COLO668 (cell line): ENCODE data around the gene NEDD8.

Source experiments
- DNase-seq: peaks from one replicate; lab custom pipeline; 2025; ENCODE audit not compliant: unreplicated experiment; lab: John Stamatoyannopoulos, UW

The NEDD8 gene

GRCh38 chr14:24232121-24232644 is at the start of gene NEDD8:
NEDD8 (minus strand) TSS chr14:24232367; CDS start chr14:24232267, 100 bp downstream.
- DNase-seq, result peak; percentile 90

DNA sequence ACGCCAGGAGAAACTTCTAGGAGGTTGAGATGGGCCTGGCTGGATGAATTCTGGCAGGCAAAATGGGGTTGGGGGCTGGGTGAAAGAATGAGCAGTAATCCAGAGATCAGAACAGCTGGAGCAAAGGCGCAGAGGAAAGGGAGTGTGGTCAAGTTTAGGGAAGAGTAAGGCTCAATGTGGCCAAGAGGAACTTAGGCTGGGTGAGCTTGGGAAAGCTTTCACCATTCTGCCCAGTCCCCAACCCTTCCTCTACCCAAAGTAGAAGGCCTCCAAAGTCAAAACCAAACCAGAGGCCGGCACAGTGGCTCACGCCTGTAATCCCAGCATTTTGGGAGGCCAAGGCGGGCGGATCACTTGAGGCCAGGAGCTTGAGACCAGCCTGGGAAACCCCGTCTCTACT is 49.5 kb upstream of the NEDD8 start:
- DNase-seq, result no peak

GRCh38 chr14:24280797-24281460 is 48.8 kb upstream of the NEDD8 start:
- no peak for DNase-seq

DNA sequence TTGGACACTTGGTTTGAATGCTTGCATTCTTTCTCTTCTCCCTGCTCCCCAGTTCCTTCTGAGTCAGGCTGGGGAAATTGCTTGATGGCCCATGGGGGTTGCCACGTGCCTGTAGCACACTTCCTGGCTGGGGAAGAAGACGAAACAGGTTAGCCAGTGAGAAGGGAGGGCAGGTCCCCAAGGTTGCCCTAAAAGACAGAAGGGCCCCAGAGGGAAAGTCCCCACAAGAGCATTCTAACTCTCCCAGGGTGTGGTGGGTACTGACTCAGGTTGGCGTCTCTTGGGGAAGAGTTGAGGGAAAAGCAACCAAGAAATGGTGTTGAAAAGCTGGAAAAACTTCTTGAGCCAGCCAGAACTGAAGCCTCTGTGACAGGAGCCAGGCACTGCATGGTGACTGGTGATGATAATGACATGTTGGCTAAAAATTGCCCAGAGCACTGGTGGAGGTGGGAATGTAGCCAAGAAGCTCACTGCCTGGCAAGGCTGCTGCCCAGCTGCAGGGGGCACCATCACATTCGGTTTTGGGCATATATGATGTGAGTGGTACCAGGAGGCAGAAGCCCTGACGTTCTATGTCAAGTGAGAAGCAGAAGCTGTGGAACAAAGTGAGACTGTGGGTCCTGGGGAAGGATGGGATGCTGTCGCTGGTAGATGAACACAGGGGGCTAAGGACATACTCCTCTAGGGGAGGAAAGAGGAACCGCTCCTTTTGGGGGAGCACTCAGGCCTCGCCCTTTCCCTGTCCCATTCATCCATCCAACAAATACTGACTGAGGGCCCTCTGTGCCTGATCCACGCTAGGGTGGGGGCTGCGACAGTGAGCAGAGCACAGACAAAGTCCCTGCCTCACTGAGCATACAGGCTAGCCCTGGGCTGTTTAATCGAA is 47.4 kb upstream of the NEDD8 start:
- no peak for DNase-seq

GRCh38 chr14:24278424-24278823 is 46.3 kb upstream of the NEDD8 start:
- no peak for DNase-seq

DNA sequence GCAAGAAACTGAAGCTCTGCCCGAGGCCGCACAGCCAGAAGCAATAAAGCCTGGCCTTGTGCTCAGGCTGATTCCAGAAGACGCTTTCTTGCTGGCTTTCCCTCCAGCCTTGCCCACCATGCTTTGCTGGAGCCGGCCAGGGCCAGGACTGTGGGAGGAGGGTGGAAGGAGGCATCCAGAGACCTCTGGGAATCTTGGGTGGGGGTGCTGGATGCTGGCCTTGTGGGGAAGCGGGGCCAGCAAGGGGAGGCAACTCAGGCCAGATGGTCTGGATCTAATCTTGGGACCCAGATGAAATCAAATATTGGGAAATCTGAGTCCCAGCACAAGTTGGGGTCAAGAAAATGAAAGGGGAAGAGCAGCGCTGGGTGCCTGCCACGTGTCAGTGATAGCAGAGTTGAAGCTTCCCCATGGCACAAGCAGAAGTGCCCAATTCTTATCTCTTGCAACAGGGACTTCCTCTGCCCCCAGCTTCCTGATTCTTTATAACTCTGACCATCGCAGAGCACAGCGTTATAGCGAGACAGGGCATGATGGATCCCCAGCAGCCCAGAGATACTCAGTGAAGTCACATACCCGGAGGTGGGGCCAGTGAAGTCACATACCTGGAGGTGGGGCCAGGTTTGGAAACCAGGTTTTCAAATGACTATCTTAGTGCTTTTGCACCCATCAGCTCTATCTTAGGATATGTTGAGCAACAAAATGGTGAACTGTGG is 45.6 kb upstream of the NEDD8 start:
- no peak for DNase-seq

DNA sequence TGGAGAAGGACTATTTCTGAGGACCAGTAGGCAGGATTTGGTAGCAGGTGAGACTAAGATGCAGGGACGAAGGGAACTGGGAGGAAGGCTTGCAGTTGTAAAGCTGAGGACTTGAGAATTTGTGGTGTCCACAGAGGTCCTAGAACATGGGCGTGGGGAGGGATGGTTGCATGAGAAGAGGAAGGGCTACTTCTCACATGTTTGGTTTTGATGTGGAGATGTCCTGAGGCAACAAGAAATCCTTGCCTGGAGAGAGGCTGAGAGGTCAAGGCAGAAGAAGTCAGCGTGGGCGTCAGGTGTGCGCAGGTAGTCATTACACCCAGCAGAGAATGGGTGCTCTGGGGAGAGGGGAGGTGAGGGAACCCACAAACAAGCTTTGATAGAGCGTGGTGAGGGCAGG is 44.9 kb upstream of the NEDD8 start:
- DNase-seq, result no peak

DNA sequence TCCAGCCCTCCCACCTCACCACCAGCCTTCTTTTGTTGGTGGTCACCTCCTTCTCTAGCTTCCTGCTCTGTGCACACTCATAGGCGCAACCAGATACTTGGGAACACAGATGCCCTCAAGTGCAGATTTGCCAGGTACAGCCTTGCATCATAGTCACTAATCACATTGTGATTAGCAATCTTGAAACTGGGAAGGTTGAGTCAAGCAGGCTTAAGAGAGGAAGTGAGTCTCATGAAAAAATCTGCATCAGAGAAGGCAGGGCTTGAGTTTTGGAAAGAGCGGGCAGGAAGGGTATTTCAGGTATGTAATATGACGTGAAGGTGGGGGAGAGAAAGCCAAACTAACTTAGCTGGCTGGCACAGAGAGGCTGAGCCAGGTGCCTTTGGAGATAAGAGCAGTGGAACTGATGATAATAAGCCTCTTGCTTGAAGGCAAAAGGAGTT is 42.0 kb upstream of the NEDD8 start:
- DNase-seq, result no peak

DNA sequence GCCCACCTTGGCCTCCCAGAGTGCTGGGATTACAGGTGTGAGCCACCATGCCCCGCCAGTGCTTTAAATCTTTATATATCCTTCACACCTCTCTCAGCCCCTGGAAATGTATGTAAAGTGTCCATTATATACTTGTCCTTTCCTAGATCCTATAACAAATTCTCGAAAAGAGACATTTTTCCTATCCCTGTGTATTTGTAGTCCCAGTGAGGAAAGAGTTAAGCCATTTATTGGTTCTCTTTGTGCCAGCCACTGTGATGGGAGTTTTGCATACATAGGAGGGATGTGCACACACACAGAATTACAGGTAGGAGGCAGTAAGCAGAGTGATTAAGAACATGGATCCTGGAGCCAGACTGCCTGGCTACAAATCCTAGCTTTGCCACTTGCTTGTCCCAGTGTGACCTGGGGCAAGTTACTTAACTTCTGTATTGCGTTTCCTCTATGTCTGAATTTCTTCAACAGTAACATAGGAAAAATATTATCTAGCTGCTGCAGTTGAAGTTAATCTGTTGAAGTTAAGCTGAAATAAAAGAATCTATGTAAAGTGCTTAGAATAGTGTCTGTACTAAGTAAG is 41.3 kb upstream of the NEDD8 start:
- DNase-seq, result no peak

DNA sequence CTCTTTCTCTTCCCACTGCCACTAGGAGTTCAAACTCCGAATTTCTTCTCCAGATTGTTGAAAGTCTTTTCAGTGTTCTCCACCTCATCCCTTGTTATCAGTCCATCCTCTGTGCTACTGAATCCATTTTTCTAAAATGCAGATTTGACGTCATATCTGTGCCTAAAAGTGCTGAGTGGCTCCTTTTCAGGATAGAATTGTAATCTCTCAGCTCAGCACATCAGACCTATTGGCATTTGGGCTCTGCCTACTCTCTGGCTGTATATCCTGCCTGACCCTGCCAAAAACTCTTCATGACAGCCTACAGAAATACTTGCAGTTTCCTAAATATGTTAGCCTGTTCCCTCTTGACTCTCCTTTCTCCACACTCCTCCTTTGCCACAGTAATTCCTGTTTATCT is 40.3 kb upstream of the NEDD8 start:
- no peak for DNase-seq

- DNase-seq, result no peak
These were observed 39.7 kb upstream of the NEDD8 start for GRCh38 chr14:24271834-24272263.

GRCh38 chr14:24271134-24271833 is 39.1 kb upstream of the NEDD8 start, which contains the start of gene RABGGTA:
RABGGTA (minus strand) TSS chr14:24271597; CDS start chr14:24271115, 482 bp downstream.
- DNase-seq, result peak; percentile 98

GRCh38 chr14:24270537-24271133 is 38.5 kb upstream of the NEDD8 start:
- no peak for DNase-seq

GRCh38 chr14:24269910-24270536 is 37.9 kb upstream of the NEDD8 start:
- DNase-seq, result no peak

- no peak for DNase-seq
These were observed 37.2 kb upstream of the NEDD8 start for GRCh38 chr14:24269368-24269767.

DNA sequence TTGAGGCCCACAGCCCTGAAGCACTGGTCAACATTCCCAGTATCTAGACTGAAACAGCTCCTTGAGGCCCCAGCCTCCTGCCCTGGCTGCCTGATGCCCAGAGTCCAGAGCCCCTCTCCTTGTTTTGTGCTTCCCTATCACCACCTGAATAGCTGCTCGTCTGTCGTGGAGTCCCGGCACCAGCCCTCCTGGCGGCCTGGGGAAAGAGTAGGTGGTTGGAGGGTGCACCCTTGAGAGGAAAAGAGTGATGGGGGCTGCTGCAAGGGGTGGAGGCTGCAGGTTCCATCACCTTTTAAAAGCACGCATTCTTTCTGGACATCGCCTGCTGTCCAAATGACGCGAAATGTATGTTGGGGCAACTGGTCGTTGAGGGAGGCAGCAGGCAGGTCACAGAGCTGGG is 36.1 kb upstream of the NEDD8 start:
- no peak for DNase-seq

GRCh38 chr14:24267516-24267915 is 35.3 kb upstream of the NEDD8 start:
- no peak for DNase-seq

GRCh38 chr14:24266344-24267244 is 34.4 kb upstream of the NEDD8 start:
- DNase-seq, result no peak
